Activated CD4-positive, alpha-beta memory T cell treated with anti-CD3 and anti-CD28 coated beads for 36 hours (primary cell): Measurements from ENCODE around the gene H2AZ2. TPM values are rescaled to one million over a fixed set of nuclear protein-coding genes. Genes with fewer than 3 reads are reported as not detected.
"Not testable (repeated sequence)": the region's sequence is repeated elsewhere in the genome, so short reads cannot be mapped to it uniquely, and the experiment has no call there.

ENCODE experiments used
- CTCF ChIA-PET: fragments of 350-600 bp; sonication (Branson Sonifier 250); formaldehyde crosslinking; loops from one replicate; lab custom pipeline; 2021; ENCODE audit warnings: antibody characterized with exemption, inconsistent platforms; lab: Charles Lee
- POLR2A ChIA-PET: fragments of 350-600 bp; sonication (Branson Sonifier 250); formaldehyde crosslinking; loops from one replicate; lab custom pipeline; 2021; ENCODE audit warnings: antibody characterized with exemption; lab: Charles Lee
- DNase-seq: peaks from one replicate; pipeline ENCODE4 v3.0.0-alpha.2; 2020
- H3K27ac Mint-ChIP-seq: one replicate; pipeline ENCODE4 v1.8.0; 2021; ENCODE audit warnings: mixed read lengths
- H3K27me3 Mint-ChIP-seq: one replicate; pipeline ENCODE4 v1.8.0; 2021; ENCODE audit warnings: mixed read lengths
- H3K36me3 Mint-ChIP-seq: one replicate; pipeline ENCODE4 v1.8.0; 2021; ENCODE audit warnings: mixed read lengths
- H3K4me1 Mint-ChIP-seq: one replicate; pipeline ENCODE4 v1.8.0; 2021; ENCODE audit warnings: low read depth, mixed read lengths
- H3K4me3 Mint-ChIP-seq: one replicate; pipeline ENCODE4 v1.8.0; 2021; ENCODE audit warnings: mild to moderate bottlenecking, mixed read lengths
- H3K9me3 Mint-ChIP-seq: one replicate; pipeline ENCODE4 v1.8.0; 2021; ENCODE audit warnings: mixed read lengths
- intact Hi-C: fragments of 100-400 bp; cut with micrococcal nuclease; formaldehyde crosslinking; loops from one replicate; pipeline ENCODE4 v1.15.1; 2023
- total RNA-seq, 2 experiments: library from RNA; stranded (reverse); gene quantifications; one replicate each; pipeline ENCODE4 v1.2.3, GENCODE V29; 2021

Gene H2AZ2
- total RNA-seq, 2 experiments from 2014 or later: 299 to 307 TPM

GRCh38 chr7:44797329-44798258 lies 50.3 kb downstream of the H2AZ2 start:
- CTCF ChIA-PET: interaction anchor here (0.6 to 1.7 kb wide), 15 partner anchors 36 to 338 kb away, joined by 3 to 10 read pairs (median 4); partner anchors contain the start of genes H2AZ2 and OGDH
- intact Hi-C loops: loop anchor here (2.0 to 5.0 kb wide), 4 partner anchors 63 to 337 kb away; partner anchors contain the start of genes NUDCD3 and TMED4
- Mint-ChIP-seq H3K27me3 (no peaks in the 10 kb centered on the region), H3K27ac (peak overlapping the region; percentile 99), H3K4me3 (peak overlapping the region; percentile 97), H3K9me3 (no peaks in the 10 kb centered on the region), H3K36me3 (peaks cover 57% of the 10 kb centered on the region), H3K4me1 (peaks cover 31% of the 10 kb centered on the region)
- POLR2A ChIA-PET: interaction anchor here (0.6 to 3.9 kb wide), 30 partner anchors 20 to 313 kb away, joined by 3 to 34 read pairs (median 5); partner anchors contain the start of genes DDX56, H2AZ2, MYO1G and NUDCD3
- DNase-seq: peak; percentile 91

- H3K36me3 Mint-ChIP-seq: peaks cover 49% of the 10 kb centered on the region
- intact Hi-C loops: loop anchor here (1.0 to 5.0 kb wide), 10 partner anchors 48 to 336 kb away; partner anchors contain the start of genes H2AZ2, NUDCD3, OGDH and PURB
- CTCF ChIA-PET: interaction anchor here (0.9 kb wide), 1 partner anchor 190 kb away, joined by 3 read pairs; the partner anchor contains the start of gene OGDH
- H3K9me3 Mint-ChIP-seq: no peaks in the 10 kb centered on the region
- H3K4me1 Mint-ChIP-seq: peaks cover 29% of the 10 kb centered on the region
- H3K27me3 Mint-ChIP-seq: no peaks in the 10 kb centered on the region
- POLR2A ChIA-PET: interaction anchor here (0.6 to 3.9 kb wide), 17 partner anchors 27 to 314 kb away, joined by 3 to 34 read pairs (median 5); partner anchors contain the start of genes H2AZ2, OGDH, PURB and TMED4
- H3K4me3 Mint-ChIP-seq: peak within 1 kb of the TSS; percentile 97
- peak within 1 kb of the TSS; percentile 99 for H3K27ac Mint-ChIP-seq
- DNase-seq: peak; percentile 99
These were observed 51.2 kb downstream of the H2AZ2 start, which contains the start of gene PPIA for GRCh38 chr7:44796504-44797328. PPIA (plus strand) TSS chr7:44796681; CDS start chr7:44796725, 44 bp downstream.

- ChIA-PET CTCF (no interaction called here), POLR2A (interaction anchor here (3.9 kb wide), 1 partner anchor 162 kb away, joined by 15 read pairs; no protein-coding TSS in a partner anchor)
- intact Hi-C loops: loop anchor here (1.0 to 5.0 kb wide), 10 partner anchors 48 to 335 kb away; partner anchors contain the start of genes H2AZ2, NUDCD3, OGDH and PURB
- Mint-ChIP-seq H3K4me3 (peak overlapping the region; percentile 97), H3K36me3 (peaks cover 43% of the 10 kb centered on the region), H3K27me3 (no peaks in the 10 kb centered on the region), H3K9me3 (no peaks in the 10 kb centered on the region), H3K27ac (peak overlapping the region; percentile 99), H3K4me1 (peaks cover 22% of the 10 kb centered on the region)
- DNase-seq: no peak
These were observed 51.8 kb downstream of the H2AZ2 start for GRCh38 chr7:44796034-44796503.

GRCh38 chr7:44794331-44794730 lies 53.6 kb downstream of the H2AZ2 start:
- DNase-seq: no peak
- H3K36me3 Mint-ChIP-seq: peaks cover 26% of the 10 kb centered on the region
- no peaks in the 10 kb centered on the region for H3K9me3 Mint-ChIP-seq
- CTCF ChIA-PET: interaction anchor here (0.6 to 1.6 kb wide), 2 partner anchors 52 to 203 kb away, joined by 3 read pairs; no protein-coding TSS in a partner anchor
- POLR2A ChIA-PET: no interaction called here
- intact Hi-C loops: no loop called here
- no peak overlapping the region for H3K4me3 Mint-ChIP-seq
- H3K27ac Mint-ChIP-seq: no peak overlapping the region
- H3K4me1 Mint-ChIP-seq: peaks cover 8% of the 10 kb centered on the region
- no peaks in the 10 kb centered on the region for H3K27me3 Mint-ChIP-seq

- no peaks in the 10 kb centered on the region for H3K27me3 Mint-ChIP-seq
- intact Hi-C loops: no loop called here
- no peaks in the 10 kb centered on the region for H3K9me3 Mint-ChIP-seq
- H3K36me3 Mint-ChIP-seq: peaks cover 24% of the 10 kb centered on the region
- POLR2A ChIA-PET: no interaction called here
- DNase-seq: no peak
- no peak overlapping the region for H3K27ac Mint-ChIP-seq
- no peak overlapping the region for H3K4me3 Mint-ChIP-seq
- peaks cover 7% of the 10 kb centered on the region for H3K4me1 Mint-ChIP-seq
- CTCF ChIA-PET: no interaction called here
These were observed 54.0 kb downstream of the H2AZ2 start for GRCh38 chr7:44793919-44794318.

GRCh38 chr7:44791278-44792219 lies 56.3 kb downstream of the H2AZ2 start:
- intact Hi-C loops: no loop called here
- H3K4me3 Mint-ChIP-seq: no peak overlapping the region
- H3K9me3 Mint-ChIP-seq: no peaks in the 10 kb centered on the region
- H3K4me1 Mint-ChIP-seq: peaks cover 2% of the 10 kb centered on the region
- H3K27me3 Mint-ChIP-seq: no peaks in the 10 kb centered on the region
- CTCF ChIA-PET: interaction anchor here (0.7 kb wide), 1 partner anchor 200 kb away, joined by 3 read pairs; no protein-coding TSS in a partner anchor
- no peak overlapping the region for H3K27ac Mint-ChIP-seq
- no peak for DNase-seq
- peaks cover 3% of the 10 kb centered on the region for H3K36me3 Mint-ChIP-seq
- POLR2A ChIA-PET: interaction anchor here (1.3 kb wide), 1 partner anchor 14 kb away, joined by 4 read pairs; no protein-coding TSS in a partner anchor

- no peaks in the 10 kb centered on the region for H3K27me3 Mint-ChIP-seq
- no peaks in the 10 kb centered on the region for H3K4me1 Mint-ChIP-seq
- H3K36me3 Mint-ChIP-seq: no peaks in the 10 kb centered on the region
- H3K27ac Mint-ChIP-seq: no peak overlapping the region
- no peak overlapping the region for H3K4me3 Mint-ChIP-seq
- ChIA-PET POLR2A (no interaction called here), CTCF (no interaction called here)
- no peak for DNase-seq
- H3K9me3 Mint-ChIP-seq: no peaks in the 10 kb centered on the region
- intact Hi-C loops: no loop called here
These were observed 57.9 kb downstream of the H2AZ2 start for GRCh38 chr7:44789990-44790389.

GRCh38 chr7:44787762-44788161 lies 60.1 kb downstream of the H2AZ2 start:
- H3K27ac Mint-ChIP-seq: no peak overlapping the region
- ChIA-PET CTCF (no interaction called here), POLR2A (no interaction called here)
- no peaks in the 10 kb centered on the region for H3K4me1 Mint-ChIP-seq
- no peak for DNase-seq
- peaks cover 3% of the 10 kb centered on the region for H3K36me3 Mint-ChIP-seq
- intact Hi-C loops: no loop called here
- H3K9me3 Mint-ChIP-seq: peaks cover 8% of the 10 kb centered on the region
- H3K4me3 Mint-ChIP-seq: no peak overlapping the region
- H3K27me3 Mint-ChIP-seq: no peaks in the 10 kb centered on the region

- DNase-seq: no peak
- intact Hi-C loops: no loop called here
- peaks cover 12% of the 10 kb centered on the region for H3K9me3 Mint-ChIP-seq
- H3K36me3 Mint-ChIP-seq: peaks cover 3% of the 10 kb centered on the region
- no peak overlapping the region for H3K4me3 Mint-ChIP-seq
- POLR2A ChIA-PET: interaction anchor here (1.0 kb wide), 1 partner anchor 12 kb away, joined by 3 read pairs; no protein-coding TSS in a partner anchor
- no peak overlapping the region for H3K27ac Mint-ChIP-seq
- H3K4me1 Mint-ChIP-seq: no peaks in the 10 kb centered on the region
- CTCF ChIA-PET: interaction anchor here (1.5 kb wide), 1 partner anchor 70 kb away, joined by 4 read pairs; no protein-coding TSS in a partner anchor
- H3K27me3 Mint-ChIP-seq: no peaks in the 10 kb centered on the region
These were observed 60.8 kb downstream of the H2AZ2 start for GRCh38 chr7:44787041-44787440.

GRCh38 chr7:44785218-44785617 lies 62.7 kb downstream of the H2AZ2 start:
- POLR2A ChIA-PET, H3K4me1 Mint-ChIP-seq, H3K4me3 Mint-ChIP-seq, intact Hi-C loops, H3K27me3 Mint-ChIP-seq, H3K27ac Mint-ChIP-seq, CTCF ChIA-PET, H3K36me3 Mint-ChIP-seq, DNase-seq: not testable (repeated sequence)
- peaks cover 12% of the 10 kb centered on the region for H3K9me3 Mint-ChIP-seq
